Measurements from ENCODE around the gene SEPTIN6.

Gene SEPTIN6

DNA sequence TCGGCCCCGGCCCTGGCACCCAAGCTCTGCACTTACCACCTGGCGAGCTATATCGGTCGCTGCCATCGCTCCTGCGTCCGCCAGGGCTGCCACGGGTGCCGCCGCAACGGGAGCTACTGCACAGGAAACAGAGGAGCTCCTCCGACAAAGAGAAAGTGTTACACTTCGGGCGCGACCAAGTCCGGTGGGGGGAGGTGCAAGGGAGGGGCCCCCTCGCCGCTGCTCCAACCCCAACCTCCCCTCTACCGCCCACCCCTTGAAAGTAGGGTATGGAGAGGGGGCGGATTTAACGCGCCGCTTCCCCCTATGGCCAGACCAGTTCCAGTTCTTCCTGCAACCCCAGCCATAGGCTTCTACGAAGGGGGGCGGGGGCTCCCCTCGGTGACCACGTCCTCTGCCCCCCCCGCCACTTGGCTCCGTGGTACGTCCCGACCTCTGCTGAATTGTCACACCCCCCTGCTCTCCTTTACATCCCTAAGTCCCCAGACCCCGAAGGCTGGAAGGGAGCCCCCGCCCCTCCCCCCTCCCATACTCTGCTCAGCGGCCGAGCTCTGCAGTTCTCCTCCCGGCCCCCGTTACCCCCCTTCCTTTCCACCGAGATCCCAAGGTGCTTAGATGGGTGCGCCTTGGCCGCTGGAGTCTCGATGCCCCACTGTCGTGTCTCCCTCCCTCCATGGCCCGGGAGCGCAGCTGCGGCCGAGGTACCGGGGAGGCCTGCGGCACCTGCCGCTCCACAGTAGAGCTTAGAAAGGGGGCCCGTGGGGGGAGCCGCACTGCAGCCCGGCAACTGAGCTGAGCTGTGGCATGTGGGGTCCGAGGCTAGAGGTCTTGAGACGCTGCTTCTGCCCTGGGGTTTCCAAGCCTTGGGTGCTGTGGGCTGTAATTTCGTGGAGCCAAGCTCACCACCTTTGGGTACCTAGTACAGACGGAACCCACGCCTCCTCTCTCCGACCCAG is at the start of gene SEPTIN6:
TSS of gene SEPTIN6 (minus strand) at position 129 of the 956 bp plus-strand sequence. CDS start at position 66, 63 bp downstream.
- peak; percentile 60 for DNase-seq (ENCODE audit: low read depth)

GRCh38 chrX:119738742-119739141 is 45.8 kb upstream of the SEPTIN6 start:
- DNase-seq (ENCODE audit: low read depth), result no peak

GRCh38 chrX:119736206-119736764 is 43.3 kb upstream of the SEPTIN6 start:
- no peak for DNase-seq (ENCODE audit: low read depth)

DNA sequence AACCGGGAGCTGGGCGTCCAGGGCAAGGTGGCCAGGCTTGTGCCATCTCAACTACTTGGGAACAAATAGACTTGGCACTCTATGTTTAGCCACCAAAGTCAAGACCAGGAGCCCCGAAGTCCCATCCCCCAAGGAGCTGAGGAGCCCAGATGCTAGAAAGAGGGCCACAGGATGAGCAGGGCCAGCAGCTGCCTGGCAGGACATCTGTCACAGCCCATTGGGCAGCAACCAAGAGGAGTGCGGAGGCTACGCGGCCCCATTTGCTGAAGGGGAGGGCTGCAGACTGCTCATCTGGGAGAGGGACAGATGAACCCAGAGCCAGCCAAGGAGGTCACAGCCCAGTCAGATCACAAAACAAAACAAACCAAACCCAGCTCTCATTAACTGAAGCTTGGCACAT is 42.5 kb upstream of the SEPTIN6 start:
- DNase-seq (ENCODE audit: low read depth), result no peak

- DNase-seq (ENCODE audit: low read depth), result peak; percentile 8
Measured at GRCh38 chrX:119734897-119735339, 42.0 kb upstream of the SEPTIN6 start.

DNA sequence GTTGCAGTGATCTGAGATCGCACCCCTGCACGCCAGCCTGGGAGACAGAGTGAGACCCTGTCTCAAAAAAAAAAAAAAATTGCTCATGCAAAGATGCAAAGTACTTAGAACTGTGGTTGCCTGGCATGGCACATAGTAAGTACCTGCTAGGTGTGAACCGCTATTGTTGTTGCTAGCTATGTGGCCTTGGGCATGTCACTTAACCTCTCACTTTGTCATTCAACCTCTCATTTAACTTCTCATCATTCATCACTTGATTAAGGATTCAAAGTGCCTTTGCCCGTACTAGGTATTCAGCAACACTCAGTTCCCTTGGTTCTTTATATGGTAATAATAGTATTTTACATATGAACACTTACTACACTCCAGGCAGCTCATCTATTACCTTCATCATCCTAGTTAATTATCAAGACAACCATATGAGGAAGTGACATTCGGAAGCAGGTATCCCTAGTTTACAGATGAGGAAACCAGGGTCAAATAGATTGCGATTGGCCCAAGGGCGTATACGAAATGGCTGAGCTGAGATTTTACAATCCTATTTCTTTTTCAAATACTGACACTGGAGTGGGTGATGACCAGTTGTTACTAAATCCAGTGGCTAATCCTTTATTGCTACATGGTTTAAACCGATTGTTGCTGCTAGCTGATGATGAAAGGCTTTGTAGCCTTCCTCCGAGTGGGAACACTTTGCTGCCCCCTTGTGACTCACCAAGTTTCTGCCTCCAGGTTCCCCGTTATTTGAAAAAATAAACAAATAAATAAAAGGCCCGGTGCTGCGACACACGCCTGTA is 36.6 kb upstream of the SEPTIN6 start:
- peak; percentile 70 for DNase-seq (ENCODE audit: low read depth)

DNA sequence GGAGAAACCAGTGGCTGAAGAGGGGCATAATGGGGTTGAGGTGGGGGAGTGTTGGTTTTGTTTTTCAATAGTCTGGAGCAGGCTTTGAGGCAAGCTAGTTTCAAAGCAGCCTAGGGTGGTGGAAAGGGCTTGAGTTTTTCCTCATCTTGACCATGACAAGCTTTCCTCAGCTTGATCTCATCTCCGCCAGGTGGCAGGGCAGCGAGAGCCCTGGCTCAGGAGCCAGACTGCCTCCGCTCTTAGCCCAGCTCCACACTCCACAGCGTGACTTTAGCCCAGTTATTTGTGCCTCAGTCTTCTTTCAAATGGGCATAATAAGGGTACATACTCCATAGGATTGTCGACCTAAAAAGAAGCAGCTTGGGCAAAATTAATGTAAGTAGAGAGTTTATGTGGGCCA is 35.5 kb upstream of the SEPTIN6 start:
- DNase-seq (ENCODE audit: low read depth), result no peak

- DNase-seq (ENCODE audit: low read depth), result no peak
Measured at GRCh38 chrX:119726900-119727555, 34.1 kb upstream of the SEPTIN6 start.

DNA sequence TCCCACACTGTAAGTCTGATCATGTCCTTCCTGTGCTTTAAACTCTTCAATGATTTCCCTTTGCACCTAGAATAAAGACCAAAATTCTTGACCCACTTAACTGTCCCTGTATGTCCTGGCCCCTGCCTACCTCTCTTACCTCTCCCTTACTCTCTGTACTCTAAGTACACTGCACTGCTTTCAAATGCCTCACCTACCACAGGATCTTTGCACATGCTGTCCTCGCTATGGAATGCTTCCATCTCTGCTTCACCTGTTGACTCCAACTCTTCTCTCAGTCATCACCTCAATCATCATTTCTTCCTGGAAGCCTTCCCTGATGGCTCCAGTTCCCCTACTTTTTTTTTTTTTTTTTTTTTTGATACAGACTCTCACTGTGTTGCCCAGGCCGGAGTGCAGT is 29.0 kb upstream of the SEPTIN6 start:
- DNase-seq (ENCODE audit: low read depth), result no peak

DNA sequence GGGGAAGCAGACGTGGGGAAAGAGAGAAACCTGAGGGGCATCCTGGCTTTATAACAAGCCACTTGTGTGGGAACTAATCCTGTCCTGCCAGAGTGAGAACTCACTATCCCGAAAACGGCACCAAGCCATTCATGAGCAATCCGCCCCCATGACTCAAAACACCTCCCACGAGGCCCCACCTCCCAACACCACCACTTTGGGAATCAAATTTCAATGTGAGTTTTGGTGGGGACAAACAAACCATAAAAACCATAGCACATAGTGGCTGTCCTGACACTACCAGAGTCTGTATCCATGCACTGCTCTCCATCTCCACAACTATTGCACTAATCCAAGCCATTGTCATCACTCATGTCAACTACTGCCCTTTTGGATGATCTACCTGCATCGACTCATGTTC is 28.5 kb upstream of the SEPTIN6 start:
- DNase-seq (ENCODE audit: low read depth), result no peak

- no peak for DNase-seq (ENCODE audit: low read depth)
Measured at GRCh38 chrX:119709630-119710029, 16.7 kb upstream of the SEPTIN6 start.

- peak; percentile 51 for DNase-seq (ENCODE audit: low read depth)
Measured at GRCh38 chrX:119708936-119709335, 16.0 kb upstream of the SEPTIN6 start.

DNA sequence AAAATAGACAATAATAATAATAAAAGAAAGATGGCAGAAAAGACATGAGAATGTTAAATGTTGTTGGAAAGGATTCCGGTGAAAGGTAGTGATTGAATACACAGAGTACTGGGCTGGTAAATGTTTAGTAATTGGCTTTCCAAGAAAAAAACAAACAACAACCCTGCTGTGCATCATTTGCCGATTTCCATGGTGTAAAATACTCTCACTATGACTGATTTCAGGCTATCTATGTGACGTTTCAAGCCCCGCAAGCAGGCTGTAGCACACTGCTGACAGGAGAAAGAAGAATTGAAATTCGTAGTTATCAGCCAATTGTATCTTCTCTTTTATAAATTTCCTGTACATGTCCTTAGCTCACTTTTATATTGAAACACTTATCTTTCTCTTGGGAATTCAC is 13.6 kb upstream of the SEPTIN6 start:
- no peak for DNase-seq (ENCODE audit: low read depth)

DNA sequence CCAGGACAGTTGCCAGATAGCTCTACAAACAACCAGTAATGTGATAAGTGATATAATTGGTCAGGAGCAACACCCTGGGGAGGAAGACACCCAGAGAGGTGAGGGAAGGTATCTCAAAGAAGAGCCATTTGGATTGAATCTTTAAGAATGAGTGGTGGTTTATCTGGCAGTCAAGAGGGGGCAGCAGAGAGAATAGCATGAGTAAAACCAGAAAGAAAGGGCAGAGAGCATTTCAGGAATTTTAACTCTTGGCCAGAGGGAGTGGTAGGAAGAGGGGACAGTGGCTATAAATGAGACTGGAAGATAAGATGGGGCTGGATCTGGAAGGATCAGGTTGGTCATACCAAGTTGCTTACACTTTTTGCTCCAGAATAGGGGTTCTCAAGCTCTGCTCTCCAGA is 5.9 kb upstream of the SEPTIN6 start:
- peak; percentile 46 for DNase-seq (ENCODE audit: low read depth)

- no peak for DNase-seq (ENCODE audit: low read depth)
Measured at GRCh38 chrX:119696251-119696890, 3.4 kb upstream of the SEPTIN6 start.

DNA sequence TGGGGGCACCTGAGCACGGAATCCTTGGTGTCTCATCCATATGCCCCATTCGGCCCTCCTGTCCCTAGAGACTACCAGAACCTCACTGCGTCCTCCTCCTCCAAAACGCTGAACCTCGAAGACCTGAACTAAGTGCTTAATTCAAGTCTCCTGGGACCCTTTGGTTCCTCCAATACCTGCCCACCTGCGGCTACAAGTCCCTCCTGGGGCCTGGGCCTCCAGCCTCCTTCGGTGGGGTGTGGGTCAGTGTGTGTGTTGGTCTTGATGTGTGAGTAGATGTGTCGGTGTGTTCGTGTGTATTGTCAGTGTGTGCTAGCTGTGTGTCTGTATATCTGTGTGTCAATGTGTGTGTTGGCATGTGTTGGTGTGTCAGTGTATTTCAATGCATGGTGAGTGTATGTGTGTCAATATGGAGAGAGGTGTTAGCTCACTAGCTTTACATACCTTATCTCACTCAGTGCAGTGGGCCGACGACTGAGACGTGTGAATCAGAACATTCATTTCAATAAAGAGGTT is 2.6 kb upstream of the SEPTIN6 start:
- no peak for DNase-seq (ENCODE audit: low read depth)

GRCh38 chrX:119694601-119695534 is 1.9 kb upstream of the SEPTIN6 start:
- DNase-seq (ENCODE audit: low read depth), result no peak

DNA sequence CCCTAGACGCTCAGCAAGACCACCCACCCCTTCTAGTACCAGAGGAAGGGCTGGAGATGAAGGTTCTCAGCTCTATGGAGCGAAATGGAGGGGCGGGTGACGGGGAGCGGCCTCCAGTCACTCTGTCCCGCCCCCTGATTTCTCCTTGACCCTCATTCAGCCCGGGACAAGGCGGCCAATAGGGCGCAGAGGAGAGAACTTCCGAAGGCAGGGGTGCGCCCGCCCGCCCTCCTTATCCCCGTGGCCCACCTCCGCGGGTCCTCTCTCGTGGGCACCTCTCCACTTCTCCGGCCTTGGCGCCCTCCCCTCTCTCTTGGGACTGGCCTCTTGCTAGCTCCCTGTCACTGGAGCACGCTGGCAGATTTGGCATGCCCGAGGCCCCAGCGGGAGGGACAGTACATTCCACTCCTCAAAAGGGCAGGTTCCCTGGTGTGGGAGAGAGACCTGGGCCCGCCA is 1.1 kb upstream of the SEPTIN6 start:
- DNase-seq (ENCODE audit: low read depth), result no peak

DNA sequence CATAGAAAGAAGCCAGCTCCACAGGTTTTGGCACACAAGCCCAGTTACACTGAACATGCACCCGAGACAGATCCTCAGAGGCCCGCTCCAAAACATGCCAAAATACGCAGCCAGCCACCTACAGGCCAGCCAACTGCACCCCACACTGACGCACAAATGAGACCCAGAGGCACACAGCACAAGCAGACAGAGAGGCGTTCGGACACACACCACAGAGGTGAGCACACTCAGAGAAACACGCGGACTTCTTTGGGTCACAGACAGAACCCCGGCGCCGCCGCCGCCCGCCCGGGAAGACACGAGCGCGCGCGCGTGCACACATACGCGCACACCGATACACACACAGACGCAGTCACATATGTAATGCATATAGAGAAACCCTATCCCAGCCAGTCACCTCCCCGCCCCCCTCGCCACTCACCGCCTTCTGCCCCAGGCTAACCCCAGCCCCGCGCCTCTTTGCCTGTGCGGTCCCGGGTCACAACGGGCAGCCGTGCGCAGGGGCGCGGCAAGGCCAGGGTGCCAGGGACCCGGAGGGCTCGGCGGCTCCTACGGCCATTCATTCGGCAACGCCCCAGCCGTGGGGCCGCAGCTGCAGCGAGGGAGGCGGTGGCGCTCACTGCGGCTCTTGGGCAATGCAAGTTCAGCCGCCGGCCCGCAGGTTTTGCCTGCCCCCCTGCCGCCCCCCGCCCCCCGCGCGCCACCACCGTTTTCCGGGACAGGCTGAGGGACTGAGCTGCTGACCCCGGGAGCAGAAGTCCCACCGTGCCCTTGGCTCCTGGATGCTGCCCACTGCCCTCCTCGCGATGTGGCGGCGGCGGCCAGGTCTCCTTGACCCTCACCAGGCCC is 553 bp downstream of the SEPTIN6 start:
- DNase-seq (ENCODE audit: low read depth), result peak; percentile 20

All from fibroblast of gingiva (primary cell).